ENCODE results near the gene MYF6.

DNA sequence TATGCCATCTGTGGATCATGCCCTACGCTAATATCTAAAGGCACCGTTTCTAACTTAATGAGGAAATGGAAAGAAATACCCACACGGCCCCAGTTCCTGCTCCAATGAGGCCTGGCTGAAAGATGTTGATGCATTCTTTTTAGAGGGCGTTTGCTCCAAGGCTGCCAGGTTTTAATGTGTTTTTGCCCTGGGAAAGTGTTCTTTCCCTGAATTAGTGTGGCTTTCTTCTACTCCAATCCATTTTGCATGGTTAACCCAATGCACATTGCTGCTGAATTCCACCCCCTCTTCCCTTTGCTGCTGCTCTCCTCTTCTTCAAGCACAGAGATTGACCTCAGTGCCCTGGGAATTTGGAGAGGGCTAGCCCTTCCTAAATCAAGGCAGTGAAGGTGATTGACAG, 10.4 kb downstream of the MYF6 start:
- TF ChIP-seq, protein P1, sequence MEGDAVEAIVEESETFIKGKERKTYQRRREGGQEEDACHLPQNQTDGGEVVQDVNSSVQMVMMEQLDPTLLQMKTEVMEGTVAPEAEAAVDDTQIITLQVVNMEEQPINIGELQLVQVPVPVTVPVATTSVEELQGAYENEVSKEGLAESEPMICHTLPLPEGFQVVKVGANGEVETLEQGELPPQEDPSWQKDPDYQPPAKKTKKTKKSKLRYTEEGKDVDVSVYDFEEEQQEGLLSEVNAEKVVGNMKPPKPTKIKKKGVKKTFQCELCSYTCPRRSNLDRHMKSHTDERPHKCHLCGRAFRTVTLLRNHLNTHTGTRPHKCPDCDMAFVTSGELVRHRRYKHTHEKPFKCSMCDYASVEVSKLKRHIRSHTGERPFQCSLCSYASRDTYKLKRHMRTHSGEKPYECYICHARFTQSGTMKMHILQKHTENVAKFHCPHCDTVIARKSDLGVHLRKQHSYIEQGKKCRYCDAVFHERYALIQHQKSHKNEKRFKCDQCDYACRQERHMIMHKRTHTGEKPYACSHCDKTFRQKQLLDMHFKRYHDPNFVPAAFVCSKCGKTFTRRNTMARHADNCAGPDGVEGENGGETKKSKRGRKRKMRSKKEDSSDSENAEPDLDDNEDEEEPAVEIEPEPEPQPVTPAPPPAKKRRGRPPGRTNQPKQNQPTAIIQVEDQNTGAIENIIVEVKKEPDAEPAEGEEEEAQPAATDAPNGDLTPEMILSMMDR (IDR thresholded peaks at IDR 0.05; ENCODE audit: poor library complexity), result no peak
- TF ChIP-seq EZH2 (IDR thresholded peaks at IDR 0.05; ENCODE audit: borderline replicate concordance), result no peak
